Neural progenitor cell (in vitro differentiated cells): ENCODE results near the gene CHMP1B. TPM values are rescaled to one million over a fixed set of nuclear protein-coding genes. Genes with fewer than 3 reads are reported as not detected.

Experiments
- DNase-seq: peaks from one replicate; pipeline ENCODE4 v3.0.0-alpha.2; 2016; ENCODE audit warnings: low spot score
- H2AFZ ChIP-seq: fragments of 200-600 bp; sonication (generic); replicated peaks from 2 replicates; pipeline ENCODE4 v1.6.1; 2016; ENCODE audit warnings: antibody characterized with exemption
- H3F3A ChIP-seq: fragments of 200-600 bp; sonication (generic); 2 replicates; pipeline ENCODE4 v1.6.1; 2016; ENCODE audit warnings: antibody characterized with exemption, low read depth
- H3K27ac ChIP-seq: fragments of 200-600 bp; sonication (generic); 2 replicates; pipeline ENCODE4 v1.5.1; 2016; ENCODE audit warnings: mild to moderate bottlenecking
- H3K27me3 ChIP-seq: fragments of 200-600 bp; sonication (generic); 2 replicates; pipeline ENCODE4 v1.6.1; 2016; ENCODE audit warnings: mild to moderate bottlenecking, moderate library complexity
- H3K36me3 ChIP-seq: fragments of 200-600 bp; sonication (generic); 2 replicates; pipeline ENCODE4 v1.5.1; 2016
- H3K4me1 ChIP-seq: fragments of 200-600 bp; sonication (generic); 2 replicates; pipeline ENCODE4 v1.6.1; 2016; ENCODE audit warnings: mixed run types
- H3K4me2 ChIP-seq: fragments of 200-600 bp; sonication (generic); 2 replicates; pipeline ENCODE4 v1.6.1; 2016
- H3K4me3 ChIP-seq: fragments of 200-600 bp; sonication (generic); 2 replicates; pipeline ENCODE4 v1.5.1; 2016
- H3K79me2 ChIP-seq: fragments of 200-600 bp; sonication (generic); 2 replicates; pipeline ENCODE4 v1.6.1; 2016; ENCODE audit warnings: low read depth
- H3K9ac ChIP-seq: fragments of 200-600 bp; sonication (generic); 2 replicates; pipeline ENCODE4 v1.6.1; 2016
- H3K9me3 ChIP-seq: fragments of 200-600 bp; sonication (generic); 2 replicates; pipeline ENCODE4 v1.5.1; 2016; ENCODE audit warnings: low read depth
- H4K20me1 ChIP-seq: fragments of 200-600 bp; sonication (generic); 2 replicates; pipeline ENCODE4 v1.6.1; 2016; ENCODE audit warnings: low read depth
- H3K27ac Mint-ChIP-seq: 3 replicates; pipeline ENCODE4 v1.8.0; 2021; ENCODE audit warnings: mixed read lengths
- H3K27me3 Mint-ChIP-seq: 2 replicates; pipeline ENCODE4 v1.8.0; 2022; ENCODE audit warnings: low read depth, mild to moderate bottlenecking, inconsistent platforms, moderate library complexity, mixed read lengths; ENCODE audit not compliant: insufficient read depth
- H3K36me3 Mint-ChIP-seq: 3 replicates; pipeline ENCODE4 v1.8.0; 2021; ENCODE audit warnings: mixed read lengths
- H3K4me1 Mint-ChIP-seq: 3 replicates; pipeline ENCODE4 v1.8.0; 2021; ENCODE audit warnings: mixed read lengths
- H3K4me3 Mint-ChIP-seq: 3 replicates; pipeline ENCODE4 v1.8.0; 2021; ENCODE audit warnings: mild to moderate bottlenecking, moderate library complexity, mixed read lengths
- H3K9me3 Mint-ChIP-seq: 3 replicates; pipeline ENCODE4 v1.8.0; 2020; ENCODE audit warnings: mixed read lengths
- EZH2 ChIP-seq: fragments of 200-600 bp; sonication (generic); IDR thresholded peaks from 2 replicates; pipeline ENCODE4 v1.6.1; 2017; ENCODE audit warnings: antibody characterized with exemption, mild to moderate bottlenecking, moderate library complexity
- EZH2phosphoT487 ChIP-seq: fragments of 200-600 bp; sonication (generic); IDR thresholded peaks from 2 replicates; pipeline ENCODE4 v1.6.1; 2017; ENCODE audit warnings: antibody characterized with exemption
- total RNA-seq: library from RNA; depleted of rRNA; stranded (reverse); fragments of >200 nt; gene quantifications from 2 replicates; pipeline ENCODE4 v1.2.3, GENCODE V29; 2015; ENCODE audit warnings: low replicate concordance
- TF ChIP-seq, protein P1 (sequence below): fragments of 200-600 bp; sonication (generic); IDR thresholded peaks from 2 replicates; pipeline ENCODE4 v1.5.1; 2017; ENCODE audit warnings: antibody characterized with exemption, mild to moderate bottlenecking

The CHMP1B gene
- total RNA-seq, 1 donor from 2014 or later: 62.9 TPM

DNA sequence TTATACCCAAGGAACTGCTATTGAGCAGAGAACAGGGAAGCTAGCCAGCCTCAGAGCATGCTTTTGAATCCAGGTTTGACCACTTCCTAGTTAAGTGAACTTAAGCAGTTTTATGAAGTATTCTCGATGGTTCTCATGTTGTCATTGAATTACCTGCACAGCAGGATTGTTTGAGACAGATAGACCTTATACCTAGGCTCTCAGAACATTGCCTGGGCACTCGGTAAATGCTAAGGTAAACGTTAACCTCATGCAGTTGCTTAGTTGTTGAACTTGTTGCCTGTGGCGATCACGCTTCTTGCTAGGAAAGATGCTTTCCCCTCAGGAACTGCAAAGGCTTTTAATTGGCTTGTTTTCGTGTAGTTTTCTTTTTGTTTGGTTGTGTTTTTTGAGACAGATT is 34.0 kb upstream of the CHMP1B start:
- H3K9me3 ChIP-seq: no peaks in the 10 kb centered on the region
- no peak overlapping the region for H3K4me2 ChIP-seq
- H3K27me3 Mint-ChIP-seq: peaks cover 5% of the 10 kb centered on the region
- H3K27ac ChIP-seq: no peak overlapping the region
- no peaks in the 10 kb centered on the region for H3K36me3 Mint-ChIP-seq
- no peaks in the 10 kb centered on the region for H3F3A ChIP-seq
- no peak for TF ChIP-seq EZH2phosphoT487
- TF ChIP-seq, protein P1, sequence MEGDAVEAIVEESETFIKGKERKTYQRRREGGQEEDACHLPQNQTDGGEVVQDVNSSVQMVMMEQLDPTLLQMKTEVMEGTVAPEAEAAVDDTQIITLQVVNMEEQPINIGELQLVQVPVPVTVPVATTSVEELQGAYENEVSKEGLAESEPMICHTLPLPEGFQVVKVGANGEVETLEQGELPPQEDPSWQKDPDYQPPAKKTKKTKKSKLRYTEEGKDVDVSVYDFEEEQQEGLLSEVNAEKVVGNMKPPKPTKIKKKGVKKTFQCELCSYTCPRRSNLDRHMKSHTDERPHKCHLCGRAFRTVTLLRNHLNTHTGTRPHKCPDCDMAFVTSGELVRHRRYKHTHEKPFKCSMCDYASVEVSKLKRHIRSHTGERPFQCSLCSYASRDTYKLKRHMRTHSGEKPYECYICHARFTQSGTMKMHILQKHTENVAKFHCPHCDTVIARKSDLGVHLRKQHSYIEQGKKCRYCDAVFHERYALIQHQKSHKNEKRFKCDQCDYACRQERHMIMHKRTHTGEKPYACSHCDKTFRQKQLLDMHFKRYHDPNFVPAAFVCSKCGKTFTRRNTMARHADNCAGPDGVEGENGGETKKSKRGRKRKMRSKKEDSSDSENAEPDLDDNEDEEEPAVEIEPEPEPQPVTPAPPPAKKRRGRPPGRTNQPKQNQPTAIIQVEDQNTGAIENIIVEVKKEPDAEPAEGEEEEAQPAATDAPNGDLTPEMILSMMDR: no peak
- TF ChIP-seq EZH2: no peak
- peaks cover 5% of the 10 kb centered on the region for H3K9me3 Mint-ChIP-seq
- H4K20me1 ChIP-seq: no peaks in the 10 kb centered on the region
- no peak overlapping the region for H3K4me3 Mint-ChIP-seq
- no peaks in the 10 kb centered on the region for H3K27me3 ChIP-seq
- no peak overlapping the region for H3K4me3 ChIP-seq
- no peaks in the 10 kb centered on the region for H3K4me1 Mint-ChIP-seq
- H3K79me2 ChIP-seq: no peaks in the 10 kb centered on the region
- no peaks in the 10 kb centered on the region for H3K4me1 ChIP-seq
- no peak overlapping the region for H3K27ac Mint-ChIP-seq
- H3K9ac ChIP-seq: no peak overlapping the region
- H3K36me3 ChIP-seq: no peaks in the 10 kb centered on the region
- DNase-seq: no peak
- H2AFZ ChIP-seq: no peak overlapping the region

DNA sequence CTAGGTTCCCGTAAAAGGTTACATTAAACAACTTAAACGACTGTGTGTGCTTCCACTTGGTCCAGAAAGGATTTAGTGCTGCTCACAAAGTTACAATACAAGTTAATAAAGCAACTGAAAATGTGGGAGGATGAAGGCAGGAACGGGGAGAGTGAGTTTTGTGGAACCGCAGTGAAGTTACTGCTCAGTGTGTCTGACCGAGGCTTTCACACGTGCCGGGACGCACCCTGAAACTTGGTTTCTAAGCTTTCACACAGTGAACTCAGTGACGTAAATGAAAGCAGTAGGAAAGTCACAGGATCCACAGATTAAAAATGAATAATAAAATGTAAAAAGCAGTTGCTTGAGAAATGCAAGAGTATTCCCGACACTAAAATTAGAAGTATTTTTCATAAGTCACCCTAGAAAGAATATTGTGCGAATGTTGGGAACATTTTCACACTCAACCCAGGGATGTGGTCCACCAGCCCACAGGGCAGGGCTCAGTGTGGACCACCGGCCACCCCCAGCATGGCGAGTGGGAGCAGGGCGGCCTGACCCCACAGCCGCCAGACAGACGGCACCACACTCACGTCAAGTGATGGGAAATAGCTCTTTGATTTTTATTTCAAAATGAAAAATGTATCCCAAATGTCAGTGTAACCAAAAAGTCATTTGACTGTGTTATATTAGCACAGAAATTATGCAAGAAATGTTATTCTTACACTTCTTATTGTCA is 32.6 kb upstream of the CHMP1B start:
- H3K79me2 ChIP-seq: no peaks in the 10 kb centered on the region
- no peak overlapping the region for H3K27ac ChIP-seq
- Mint-ChIP-seq H3K9me3 (peaks cover 5% of the 10 kb centered on the region), H3K4me3 (no peak overlapping the region), H3K4me1 (peaks cover 8% of the 10 kb centered on the region), H3K36me3 (no peaks in the 10 kb centered on the region), H3K27me3 (peaks cover 4% of the 10 kb centered on the region), H3K27ac (no peak overlapping the region)
- no peak overlapping the region for H3K9ac ChIP-seq
- no peaks in the 10 kb centered on the region for H3K36me3 ChIP-seq
- no peak overlapping the region for H2AFZ ChIP-seq
- TF ChIP-seq EZH2 (no peak), EZH2phosphoT487 (no peak)
- TF ChIP-seq, protein P1: no peak
- no peaks in the 10 kb centered on the region for H3K4me1 ChIP-seq
- H3K4me3 ChIP-seq: no peak overlapping the region
- no peaks in the 10 kb centered on the region for H3K27me3 ChIP-seq
- no peaks in the 10 kb centered on the region for H3K9me3 ChIP-seq
- no peaks in the 10 kb centered on the region for H4K20me1 ChIP-seq
- no peaks in the 10 kb centered on the region for H3F3A ChIP-seq
- DNase-seq: no peak
- no peak overlapping the region for H3K4me2 ChIP-seq

DNA sequence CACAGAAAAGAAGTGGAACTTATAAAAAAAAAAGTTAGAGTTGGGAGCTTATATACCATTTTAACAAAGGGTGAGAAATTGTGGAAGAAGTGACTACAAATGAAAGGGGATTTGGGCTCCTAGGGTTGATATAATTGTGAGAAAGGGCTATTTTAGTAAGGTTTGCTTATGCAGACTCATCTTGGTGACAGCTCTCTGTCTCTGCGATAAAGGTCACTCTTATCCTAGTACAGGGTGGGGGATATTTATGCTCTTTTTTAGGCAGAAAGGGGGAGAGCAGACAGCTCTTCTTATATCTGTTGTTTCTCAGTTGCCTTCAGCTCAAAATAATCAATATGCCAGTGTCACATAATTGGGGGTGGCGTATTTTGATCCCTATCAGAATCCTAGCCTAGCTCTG is 31.3 kb upstream of the CHMP1B start:
- no peak overlapping the region for H3K27ac ChIP-seq
- H3F3A ChIP-seq: no peaks in the 10 kb centered on the region
- H3K4me2 ChIP-seq: no peak overlapping the region
- H3K4me3 ChIP-seq: no peak overlapping the region
- Mint-ChIP-seq H3K27ac (no peak overlapping the region), H3K27me3 (peaks cover 4% of the 10 kb centered on the region), H3K9me3 (peaks cover 5% of the 10 kb centered on the region), H3K4me3 (no peak overlapping the region), H3K36me3 (no peaks in the 10 kb centered on the region), H3K4me1 (peaks cover 11% of the 10 kb centered on the region)
- no peaks in the 10 kb centered on the region for H3K27me3 ChIP-seq
- no peaks in the 10 kb centered on the region for H3K79me2 ChIP-seq
- no peaks in the 10 kb centered on the region for H3K36me3 ChIP-seq
- no peak overlapping the region for H2AFZ ChIP-seq
- no peaks in the 10 kb centered on the region for H3K4me1 ChIP-seq
- TF ChIP-seq, protein P1: no peak
- TF ChIP-seq EZH2phosphoT487 (no peak), EZH2 (no peak)
- no peak for DNase-seq
- no peak overlapping the region for H3K9ac ChIP-seq
- no peaks in the 10 kb centered on the region for H3K9me3 ChIP-seq
- H4K20me1 ChIP-seq: no peaks in the 10 kb centered on the region
